Liver (tissue), 9 donors: ENCODE data around the gene CACNA1D. TPM values are rescaled to one million over a fixed set of nuclear protein-coding genes. Genes with fewer than 3 reads are reported as not detected.

Experiments
- DNase-seq: peaks from one replicate; pipeline ENCODE4 v3.0.0-alpha.2; 2017; ENCODE audit warnings: low spot score
- H3K27ac ChIP-seq, 2 donors: one replicate each; pipeline ENCODE4 v1.7.0; 2013; ENCODE audit warnings: inconsistent platforms in 2 of 2, low read length in 2 of 2, control low read depth in 1 of 2, low read depth in 1 of 2, mild to moderate bottlenecking in 1 of 2
- H3K27me3 ChIP-seq, 4 donors: one replicate each; pipeline versions ENCODE4 v1.6.1 to v1.7.0; 2013; ENCODE audit warnings: low read length in 3 of 4, inconsistent platforms in 1 of 4, mild to moderate bottlenecking in 1 of 4, moderate library complexity in 1 of 4; ENCODE audit not compliant: control insufficient read depth in 4 of 4, insufficient read depth in 4 of 4
- H3K36me3 ChIP-seq, 4 donors: one replicate each; pipeline versions ENCODE4 v1.6.1 to v1.7.0; 2013; ENCODE audit warnings: low read length in 3 of 4, mild to moderate bottlenecking in 3 of 4, low read depth in 1 of 4, moderate library complexity in 1 of 4; ENCODE audit not compliant: control insufficient read depth in 4 of 4, insufficient read depth in 3 of 4
- H3K4me1 ChIP-seq, 4 donors: one replicate each; pipeline versions ENCODE4 v1.6.1 to v1.7.0; 2013; ENCODE audit warnings: low read length in 3 of 4, mild to moderate bottlenecking in 3 of 4, moderate library complexity in 1 of 4; ENCODE audit not compliant: control insufficient read depth in 4 of 4, insufficient read depth in 4 of 4
- H3K4me3 ChIP-seq, 3 donors: one replicate each; pipeline versions ENCODE4 v1.6.1 to v1.7.0; 2013; ENCODE audit warnings: low read length in 3 of 3, control low read depth in 1 of 3, low read depth in 1 of 3, mild to moderate bottlenecking in 1 of 3
- H3K9ac ChIP-seq, 2 donors: one replicate each; pipeline ENCODE4 v1.7.0; 2013; ENCODE audit warnings: low read length in 2 of 2, mild to moderate bottlenecking in 2 of 2, moderate library complexity in 2 of 2, control low read depth in 1 of 2, low read depth in 1 of 2
- H3K9me3 ChIP-seq, 4 donors: one replicate each; pipeline versions ENCODE4 v1.6.1 to v1.7.0; 2013; ENCODE audit warnings: low read length in 3 of 4; ENCODE audit not compliant: control insufficient read depth in 4 of 4
- EGR1 ChIP-seq, 2 donors: IDR thresholded peaks; 2 replicates each; pipeline ENCODE4 v1.6.1; 2016 to 2018; ENCODE audit warnings: antibody characterized with exemption in 2 of 2, low read depth in 2 of 2
- FOXA1 ChIP-seq: IDR thresholded peaks from 2 replicates; pipeline ENCODE4 v1.6.1; 2016; ENCODE audit warnings: antibody characterized with exemption
- FOXA2 ChIP-seq: IDR thresholded peaks from 2 replicates; pipeline ENCODE4 v1.6.1; 2016; ENCODE audit warnings: antibody characterized with exemption
- GABPA ChIP-seq, 2 donors: IDR thresholded peaks in 1 of 2; conservative IDR thresholded peaks in 1 of 2; 2 replicates each; pipeline ENCODE4 v1.6.1; 2016; ENCODE audit warnings: antibody characterized with exemption in 2 of 2, mild to moderate bottlenecking in 1 of 2, moderate library complexity in 1 of 2
- HNF4A ChIP-seq, 2 donors: conservative IDR thresholded peaks; 2 replicates each; pipeline ENCODE4 v1.6.1; 2016; ENCODE audit warnings: antibody characterized with exemption in 2 of 2, mild to moderate bottlenecking in 2 of 2
- HNF4G ChIP-seq: IDR thresholded peaks from 2 replicates; pipeline ENCODE4 v1.6.1; 2016; ENCODE audit warnings: antibody characterized with exemption
- JUND ChIP-seq, 2 donors: IDR thresholded peaks; 2 replicates each; pipeline ENCODE4 v1.6.1; 2016; ENCODE audit warnings: antibody characterized with exemption in 2 of 2
- NR2F2 ChIP-seq: IDR thresholded peaks from 2 replicates; pipeline ENCODE4 v1.6.1; 2016; ENCODE audit warnings: antibody characterized with exemption
- RAD21 ChIP-seq, 2 donors: IDR thresholded peaks; 2 replicates each; pipeline ENCODE4 v1.6.1; 2016; ENCODE audit warnings: antibody characterized with exemption in 2 of 2, mild to moderate bottlenecking in 2 of 2
- YY1 ChIP-seq: IDR thresholded peaks from 2 replicates; pipeline ENCODE4 v1.6.1; 2016; ENCODE audit warnings: antibody characterized with exemption, mild to moderate bottlenecking
- WGBS: extraction: QIAGEN DNeasy Blood & Tissue Kit; methylation state at CpG from one replicate; pipeline ENCODE4 v1.1.7; 2013; 5-methylcytosine and 5-hydroxymethylcytosine counted together
- polyA plus RNA-seq, 2 donors: library from polyadenylated mRNA; stranded (reverse) in 1 of 2; unstranded in 1 of 2; fragments of 200-250 nt in 1 of 2; fragments of >200 nt in 1 of 2; fragmentation: Nextera tagmentation in 1 of 2; extraction: Ambion mirVana in 1 of 2; gene quantifications; one replicate each; pipeline versions ENCODE4 v1.2.1 to v1.2.3, GENCODE V29; 2013 to 2015
- total RNA-seq, 2 donors: library from RNA; depleted of rRNA; stranded (reverse); fragments of >200 nt; gene quantifications; one replicate each; pipeline ENCODE4 v1.2.3, GENCODE V29; 2014
- TF ChIP-seq, protein P1 (sequence below): fragments of 150-350 bp; IDR thresholded peaks from 2 replicates; pipeline ENCODE4 v1.5.1; 2017; ENCODE audit warnings: improper control_type of control experiment, low read depth, low read length; ENCODE audit not compliant: missing input control
- TF ChIP-seq, protein P2 (sequence below): IDR thresholded peaks from 2 replicates; pipeline ENCODE4 v1.6.1; 2016; ENCODE audit warnings: antibody characterized with exemption, mild to moderate bottlenecking
- TF ChIP-seq, protein P3 (sequence below): IDR thresholded peaks from 2 replicates; pipeline ENCODE4 v1.6.1; 2016; ENCODE audit warnings: antibody characterized with exemption
- TF ChIP-seq, protein P4 (sequence below): IDR thresholded peaks from 2 replicates; pipeline ENCODE4 v1.6.1; 2016; ENCODE audit warnings: antibody characterized with exemption
- TF ChIP-seq, protein P5 (sequence below): IDR thresholded peaks from 2 replicates; pipeline ENCODE4 v1.6.1; 2016; ENCODE audit warnings: antibody characterized with exemption
- donor health status: healthy.
- donor health status: healthy.
- donor health status: healthy.
- donor health status: healthy.
- donor health status: healthy.

Gene CACNA1D
- total and polyA plus RNA-seq, 4 donors, result 1.8 to 18.9 (median 3.4) TPM

DNA sequence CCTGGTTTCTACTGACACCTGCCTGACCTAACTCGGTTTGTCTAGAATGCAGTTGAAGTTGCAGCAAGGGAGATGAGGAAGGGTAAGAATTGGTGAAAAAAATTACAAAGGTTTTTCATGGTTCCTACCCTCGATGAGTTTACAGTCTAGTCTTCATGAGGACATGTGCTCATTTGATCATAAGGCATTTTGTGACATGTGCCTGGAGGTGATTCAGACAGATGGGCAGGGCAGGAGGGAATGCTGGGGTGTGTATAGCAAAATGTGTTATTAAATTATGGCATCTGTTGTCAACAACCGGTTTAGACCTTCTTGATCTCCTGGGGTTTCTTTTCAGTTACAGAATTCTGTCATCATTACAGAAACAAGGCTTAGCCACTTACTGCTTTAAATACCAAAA is 101.2 kb downstream of the CACNA1D start:
- Histone ChIP-seq H3K27ac (no peak overlapping the region), H3K4me1 (no peaks in the 10 kb centered on the region), H3K9me3 (no peaks in the 10 kb centered on the region), H3K27me3 (no peaks in the 10 kb centered on the region), H3K9ac (no peak overlapping the region), H3K36me3 (no peaks in the 10 kb centered on the region), H3K4me3 (no peak overlapping the region)
- 93% methylated on average over 3 of the region's 3 CpGs for WGBS
- TF ChIP-seq FOXA2 (no peak), RAD21 (IDR thresholded peaks at IDR 0.05) (no peak), HNF4A (conservative IDR thresholded peaks at IDR 0.05) (no peak), NR2F2 (no peak), EGR1 (IDR thresholded peaks at IDR 0.05; ENCODE audit: low read depth in 2 of 2) (no peak), YY1 (no peak), GABPA (IDR thresholded peaks at IDR 0.05 in 1 of 2, conservative IDR thresholded peaks at IDR 0.05 in 1 of 2) (no peak), HNF4G (no peak), FOXA1 (no peak), JUND (IDR thresholded peaks at IDR 0.05) (no peak)
- TF ChIP-seq, protein P1, sequence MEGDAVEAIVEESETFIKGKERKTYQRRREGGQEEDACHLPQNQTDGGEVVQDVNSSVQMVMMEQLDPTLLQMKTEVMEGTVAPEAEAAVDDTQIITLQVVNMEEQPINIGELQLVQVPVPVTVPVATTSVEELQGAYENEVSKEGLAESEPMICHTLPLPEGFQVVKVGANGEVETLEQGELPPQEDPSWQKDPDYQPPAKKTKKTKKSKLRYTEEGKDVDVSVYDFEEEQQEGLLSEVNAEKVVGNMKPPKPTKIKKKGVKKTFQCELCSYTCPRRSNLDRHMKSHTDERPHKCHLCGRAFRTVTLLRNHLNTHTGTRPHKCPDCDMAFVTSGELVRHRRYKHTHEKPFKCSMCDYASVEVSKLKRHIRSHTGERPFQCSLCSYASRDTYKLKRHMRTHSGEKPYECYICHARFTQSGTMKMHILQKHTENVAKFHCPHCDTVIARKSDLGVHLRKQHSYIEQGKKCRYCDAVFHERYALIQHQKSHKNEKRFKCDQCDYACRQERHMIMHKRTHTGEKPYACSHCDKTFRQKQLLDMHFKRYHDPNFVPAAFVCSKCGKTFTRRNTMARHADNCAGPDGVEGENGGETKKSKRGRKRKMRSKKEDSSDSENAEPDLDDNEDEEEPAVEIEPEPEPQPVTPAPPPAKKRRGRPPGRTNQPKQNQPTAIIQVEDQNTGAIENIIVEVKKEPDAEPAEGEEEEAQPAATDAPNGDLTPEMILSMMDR, result no peak
- TF ChIP-seq, protein P2, sequence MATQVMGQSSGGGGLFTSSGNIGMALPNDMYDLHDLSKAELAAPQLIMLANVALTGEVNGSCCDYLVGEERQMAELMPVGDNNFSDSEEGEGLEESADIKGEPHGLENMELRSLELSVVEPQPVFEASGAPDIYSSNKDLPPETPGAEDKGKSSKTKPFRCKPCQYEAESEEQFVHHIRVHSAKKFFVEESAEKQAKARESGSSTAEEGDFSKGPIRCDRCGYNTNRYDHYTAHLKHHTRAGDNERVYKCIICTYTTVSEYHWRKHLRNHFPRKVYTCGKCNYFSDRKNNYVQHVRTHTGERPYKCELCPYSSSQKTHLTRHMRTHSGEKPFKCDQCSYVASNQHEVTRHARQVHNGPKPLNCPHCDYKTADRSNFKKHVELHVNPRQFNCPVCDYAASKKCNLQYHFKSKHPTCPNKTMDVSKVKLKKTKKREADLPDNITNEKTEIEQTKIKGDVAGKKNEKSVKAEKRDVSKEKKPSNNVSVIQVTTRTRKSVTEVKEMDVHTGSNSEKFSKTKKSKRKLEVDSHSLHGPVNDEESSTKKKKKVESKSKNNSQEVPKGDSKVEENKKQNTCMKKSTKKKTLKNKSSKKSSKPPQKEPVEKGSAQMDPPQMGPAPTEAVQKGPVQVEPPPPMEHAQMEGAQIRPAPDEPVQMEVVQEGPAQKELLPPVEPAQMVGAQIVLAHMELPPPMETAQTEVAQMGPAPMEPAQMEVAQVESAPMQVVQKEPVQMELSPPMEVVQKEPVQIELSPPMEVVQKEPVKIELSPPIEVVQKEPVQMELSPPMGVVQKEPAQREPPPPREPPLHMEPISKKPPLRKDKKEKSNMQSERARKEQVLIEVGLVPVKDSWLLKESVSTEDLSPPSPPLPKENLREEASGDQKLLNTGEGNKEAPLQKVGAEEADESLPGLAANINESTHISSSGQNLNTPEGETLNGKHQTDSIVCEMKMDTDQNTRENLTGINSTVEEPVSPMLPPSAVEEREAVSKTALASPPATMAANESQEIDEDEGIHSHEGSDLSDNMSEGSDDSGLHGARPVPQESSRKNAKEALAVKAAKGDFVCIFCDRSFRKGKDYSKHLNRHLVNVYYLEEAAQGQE, result no peak
- TF ChIP-seq, protein P3, sequence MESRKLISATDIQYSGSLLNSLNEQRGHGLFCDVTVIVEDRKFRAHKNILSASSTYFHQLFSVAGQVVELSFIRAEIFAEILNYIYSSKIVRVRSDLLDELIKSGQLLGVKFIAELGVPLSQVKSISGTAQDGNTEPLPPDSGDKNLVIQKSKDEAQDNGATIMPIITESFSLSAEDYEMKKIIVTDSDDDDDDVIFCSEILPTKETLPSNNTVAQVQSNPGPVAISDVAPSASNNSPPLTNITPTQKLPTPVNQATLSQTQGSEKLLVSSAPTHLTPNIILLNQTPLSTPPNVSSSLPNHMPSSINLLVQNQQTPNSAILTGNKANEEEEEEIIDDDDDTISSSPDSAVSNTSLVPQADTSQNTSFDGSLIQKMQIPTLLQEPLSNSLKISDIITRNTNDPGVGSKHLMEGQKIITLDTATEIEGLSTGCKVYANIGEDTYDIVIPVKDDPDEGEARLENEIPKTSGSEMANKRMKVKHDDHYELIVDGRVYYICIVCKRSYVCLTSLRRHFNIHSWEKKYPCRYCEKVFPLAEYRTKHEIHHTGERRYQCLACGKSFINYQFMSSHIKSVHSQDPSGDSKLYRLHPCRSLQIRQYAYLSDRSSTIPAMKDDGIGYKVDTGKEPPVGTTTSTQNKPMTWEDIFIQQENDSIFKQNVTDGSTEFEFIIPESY, result no peak
- TF ChIP-seq, protein P4, sequence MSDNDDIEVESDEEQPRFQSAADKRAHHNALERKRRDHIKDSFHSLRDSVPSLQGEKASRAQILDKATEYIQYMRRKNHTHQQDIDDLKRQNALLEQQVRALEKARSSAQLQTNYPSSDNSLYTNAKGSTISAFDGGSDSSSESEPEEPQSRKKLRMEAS, result no peak
- TF ChIP-seq, protein P5, sequence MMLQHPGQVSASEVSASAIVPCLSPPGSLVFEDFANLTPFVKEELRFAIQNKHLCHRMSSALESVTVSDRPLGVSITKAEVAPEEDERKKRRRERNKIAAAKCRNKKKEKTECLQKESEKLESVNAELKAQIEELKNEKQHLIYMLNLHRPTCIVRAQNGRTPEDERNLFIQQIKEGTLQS, result no peak
- no peak for DNase-seq
